Thoracic aorta (tissue), 2 donors: Measurements from ENCODE around the gene METTL21A. TPM values are rescaled to one million over a fixed set of nuclear protein-coding genes. Genes with fewer than 3 reads are reported as not detected.

Experiments
- ATAC-seq: fragments of 150-250 bp; one replicate; pipeline ENCODE4 v1.8.0; 2017; ENCODE audit warnings: low read depth; ENCODE audit not compliant: insufficient number of reproducible peaks, low FRiP score
- DNase-seq: peaks from one replicate; pipeline ENCODE4 v3.0.0-alpha.2; 2020; ENCODE audit warnings: low spot score
- H3K27ac ChIP-seq, 2 donors: fragments of 200-600 bp; sonication (generic); 1 replicate in 1 of 2; 2 replicates in 1 of 2; pipeline ENCODE4 v1.5.1; 2016; ENCODE audit warnings: mild to moderate bottlenecking in 2 of 2, moderate library complexity in 2 of 2
- H3K27me3 ChIP-seq: fragments of 200-600 bp; sonication (generic); replicated peaks from 2 replicates; pipeline ENCODE4 v1.6.0; 2016; ENCODE audit warnings: mild to moderate bottlenecking; ENCODE audit not compliant: insufficient read depth
- H3K36me3 ChIP-seq: fragments of 200-600 bp; sonication (generic); one replicate; pipeline ENCODE4 v1.5.1; 2016
- H3K4me1 ChIP-seq, 2 donors: fragments of 200-600 bp; sonication (generic); 1 replicate in 1 of 2; 2 replicates in 1 of 2; pipeline versions ENCODE4 v1.5.1 to v1.6.0; 2016; ENCODE audit warnings: low read depth in 2 of 2, mild to moderate bottlenecking in 1 of 2; ENCODE audit not compliant: control insufficient read depth in 1 of 2
- H3K4me3 ChIP-seq: fragments of 200-600 bp; sonication (generic); 2 replicates; pipeline ENCODE4 v1.5.1; 2016; ENCODE audit warnings: mild to moderate bottlenecking
- H3K9me3 ChIP-seq: fragments of 200-600 bp; sonication (generic); 2 replicates; pipeline ENCODE4 v1.5.1; 2016
- total RNA-seq, 2 donors: library from RNA; depleted of rRNA; stranded (reverse); fragments of >200 nt; gene quantifications; one replicate each; pipeline versions ENCODE4 v1.1.0 to v1.2.3, GENCODE V29; 2016
- TF ChIP-seq, protein P1 (sequence below): fragments of 200-600 bp; sonication (generic); IDR thresholded peaks from one replicate; pipeline ENCODE4 v1.5.1; 2019; ENCODE audit warnings: antibody characterized with exemption

The METTL21A gene
- total RNA-seq: 10 to 100 TPM in 1 of 2 donors, 1 to 10 TPM in 1; 3.5 to 33.7 TPM

DNA sequence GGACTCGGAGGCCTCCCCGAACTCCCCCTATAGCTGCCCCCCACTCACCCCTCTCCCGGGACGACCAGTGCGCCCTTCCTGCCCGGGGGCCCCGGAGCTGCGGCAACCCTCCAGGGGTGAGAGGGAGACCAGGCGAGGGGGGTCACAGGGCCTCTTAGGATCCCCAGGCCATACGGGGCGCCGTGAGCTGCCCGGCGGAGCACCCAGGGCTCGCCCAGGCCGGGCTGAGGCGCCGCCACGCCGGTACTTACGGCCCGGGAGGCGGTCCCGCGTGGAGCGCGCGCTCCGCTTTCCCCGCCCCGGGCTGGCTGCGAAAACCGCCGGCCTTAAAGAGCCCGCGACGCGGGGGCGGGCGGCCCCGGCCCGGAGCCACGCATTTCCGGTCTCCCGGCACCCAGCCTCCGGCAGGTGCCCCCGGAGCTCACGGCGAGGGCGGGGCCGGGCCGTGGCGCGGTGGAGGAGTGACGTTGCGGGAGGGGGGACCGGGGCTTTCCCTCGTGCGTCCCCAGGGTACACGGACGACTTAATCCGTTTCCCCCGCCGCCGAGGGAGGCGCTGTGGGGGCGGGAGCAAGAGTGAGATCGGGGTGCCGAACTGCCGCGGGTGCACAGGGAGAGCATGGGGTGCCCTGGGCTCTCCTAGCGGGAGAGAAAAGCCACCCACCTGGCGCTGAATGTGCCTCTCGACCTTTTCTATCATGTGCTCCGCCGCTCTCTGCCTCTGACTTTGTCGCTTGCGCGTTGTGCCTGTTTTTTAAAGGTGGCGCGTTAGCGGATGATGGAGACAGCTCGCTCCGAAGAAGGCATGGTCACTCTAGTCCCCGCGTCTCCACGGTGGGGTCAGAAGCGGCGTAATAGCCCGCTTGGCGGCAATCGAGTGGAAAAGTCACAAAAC is at the start of gene METTL21A:
TSS of gene METTL21A (minus strand) at position 381 of the 894 bp plus-strand sequence. CDS start 1,019 bp downstream, outside the sequence.
- H3K27me3 ChIP-seq: no peaks in the 10 kb centered on the region
- no peaks in the 10 kb centered on the region for H3K9me3 ChIP-seq
- TF ChIP-seq, protein P1, sequence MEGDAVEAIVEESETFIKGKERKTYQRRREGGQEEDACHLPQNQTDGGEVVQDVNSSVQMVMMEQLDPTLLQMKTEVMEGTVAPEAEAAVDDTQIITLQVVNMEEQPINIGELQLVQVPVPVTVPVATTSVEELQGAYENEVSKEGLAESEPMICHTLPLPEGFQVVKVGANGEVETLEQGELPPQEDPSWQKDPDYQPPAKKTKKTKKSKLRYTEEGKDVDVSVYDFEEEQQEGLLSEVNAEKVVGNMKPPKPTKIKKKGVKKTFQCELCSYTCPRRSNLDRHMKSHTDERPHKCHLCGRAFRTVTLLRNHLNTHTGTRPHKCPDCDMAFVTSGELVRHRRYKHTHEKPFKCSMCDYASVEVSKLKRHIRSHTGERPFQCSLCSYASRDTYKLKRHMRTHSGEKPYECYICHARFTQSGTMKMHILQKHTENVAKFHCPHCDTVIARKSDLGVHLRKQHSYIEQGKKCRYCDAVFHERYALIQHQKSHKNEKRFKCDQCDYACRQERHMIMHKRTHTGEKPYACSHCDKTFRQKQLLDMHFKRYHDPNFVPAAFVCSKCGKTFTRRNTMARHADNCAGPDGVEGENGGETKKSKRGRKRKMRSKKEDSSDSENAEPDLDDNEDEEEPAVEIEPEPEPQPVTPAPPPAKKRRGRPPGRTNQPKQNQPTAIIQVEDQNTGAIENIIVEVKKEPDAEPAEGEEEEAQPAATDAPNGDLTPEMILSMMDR: peak; percentile 38
- peak within 1 kb of the TSS; percentile 98 for H3K4me3 ChIP-seq
- peak within 1 kb of the TSS; percentile 86 to 91 for H3K27ac ChIP-seq
- H3K36me3 ChIP-seq: peaks cover 3% of the 10 kb centered on the region
- DNase-seq (peak; percentile 38), ATAC-seq (peak; percentile 66)
- H3K4me1 ChIP-seq: peaks cover 0 to 26% of the 10 kb centered on the region in 2 donors

DNA sequence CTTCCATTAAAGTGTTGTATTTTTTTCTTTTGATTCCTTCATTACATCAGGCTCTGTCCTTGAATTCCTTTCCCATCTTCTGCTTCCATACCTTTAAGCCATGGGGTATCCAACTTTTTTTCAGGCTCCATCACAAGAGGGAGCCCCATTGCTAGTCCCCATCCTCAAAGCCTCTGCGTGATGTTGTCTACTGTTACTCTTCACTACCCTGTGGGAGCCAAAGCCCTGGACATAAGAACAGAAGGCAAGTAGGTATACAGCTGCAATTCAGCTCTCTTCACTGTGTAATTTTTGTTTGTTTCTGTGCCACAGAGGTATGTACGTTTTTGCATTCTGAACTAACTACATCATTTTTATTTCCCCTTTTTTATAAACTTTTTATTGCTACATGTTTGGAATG is 49.6 kb upstream of the METTL21A start:
- no peaks in the 10 kb centered on the region for H3K9me3 ChIP-seq
- peaks cover 9 to 13% of the 10 kb centered on the region in 2 donors for H3K4me1 ChIP-seq
- TF ChIP-seq, protein P1: no peak
- ATAC-seq (no peak), DNase-seq (no peak)
- H3K36me3 ChIP-seq: no peaks in the 10 kb centered on the region
- no peak overlapping the region for H3K27ac ChIP-seq
- H3K4me3 ChIP-seq: no peak overlapping the region
- no peaks in the 10 kb centered on the region for H3K27me3 ChIP-seq

DNA sequence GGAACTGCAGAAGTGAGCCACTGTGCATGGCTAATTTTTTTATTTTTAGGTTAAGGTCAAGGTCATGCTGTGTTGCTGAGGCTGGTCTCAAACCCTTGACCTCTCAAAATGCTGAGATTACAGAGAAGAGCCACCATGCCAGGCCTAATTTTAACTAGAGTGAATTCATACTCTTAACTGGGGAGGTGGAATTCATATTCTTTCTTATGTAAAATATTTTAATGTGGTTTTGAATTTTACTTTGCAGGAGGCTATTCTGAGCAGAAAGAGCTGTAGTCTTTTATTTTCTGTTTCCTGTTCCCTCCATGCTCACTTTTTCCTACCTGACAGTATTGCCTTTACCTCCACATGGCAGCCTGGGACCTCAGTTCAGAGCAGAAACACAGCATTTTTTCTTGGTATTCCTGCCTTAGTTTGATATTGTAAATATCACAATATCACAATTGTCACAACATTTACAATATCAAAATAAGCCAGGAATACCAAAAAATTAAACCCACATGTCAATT is 49.1 kb upstream of the METTL21A start:
- Histone ChIP-seq H3K36me3 (no peaks in the 10 kb centered on the region), H3K9me3 (no peaks in the 10 kb centered on the region), H3K4me1 (peaks cover 9 to 13% of the 10 kb centered on the region in 2 donors), H3K27ac (no peak overlapping the region), H3K27me3 (no peaks in the 10 kb centered on the region), H3K4me3 (no peak overlapping the region)
- ATAC-seq (no peak), DNase-seq (no peak)
- TF ChIP-seq, protein P1: no peak

DNA sequence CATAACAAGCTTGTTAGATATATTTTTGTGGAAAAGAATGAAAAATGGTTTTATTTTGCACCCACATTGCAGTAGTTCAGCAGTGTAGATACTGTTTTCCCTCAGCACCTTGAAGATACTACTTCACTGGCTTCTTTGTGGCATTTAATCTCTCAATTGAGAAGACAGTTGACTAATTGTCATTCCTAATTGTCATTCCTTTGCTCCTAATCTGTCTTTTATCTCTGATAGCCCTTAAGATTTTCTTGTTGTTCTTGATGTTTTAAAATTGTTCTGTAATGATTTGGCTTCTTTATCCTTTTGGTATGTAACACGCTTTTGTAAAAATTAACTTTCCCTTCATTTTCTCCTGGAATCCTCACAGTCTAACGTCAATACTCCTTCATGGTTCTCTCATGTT is 48.2 kb upstream of the METTL21A start:
- peaks cover 9 to 13% of the 10 kb centered on the region in 2 donors for H3K4me1 ChIP-seq
- H3K9me3 ChIP-seq: no peaks in the 10 kb centered on the region
- H3K4me3 ChIP-seq: no peak overlapping the region
- no peak overlapping the region for H3K27ac ChIP-seq
- no peaks in the 10 kb centered on the region for H3K36me3 ChIP-seq
- DNase-seq: no peak
- TF ChIP-seq, protein P1: no peak
- no peaks in the 10 kb centered on the region for H3K27me3 ChIP-seq
- no peak for ATAC-seq

DNA sequence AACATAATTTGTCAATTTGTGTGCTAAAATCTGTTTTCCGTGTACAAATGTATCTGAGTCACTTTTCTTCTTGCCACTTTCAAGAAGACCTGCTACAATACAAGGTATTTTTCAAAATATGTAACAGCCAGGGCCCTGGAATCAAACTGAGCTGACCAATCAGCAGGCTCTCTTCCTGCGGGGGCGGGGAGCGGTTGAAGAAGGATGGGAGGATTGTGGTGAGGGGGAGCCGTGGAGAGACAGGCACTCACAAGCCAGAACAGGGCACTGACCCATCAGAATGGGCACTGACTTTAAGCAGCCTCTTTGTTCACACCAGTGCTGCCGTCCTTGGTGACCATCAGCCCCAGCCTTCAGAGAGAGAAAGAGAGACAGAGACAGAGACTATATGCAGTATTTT is 45.7 kb upstream of the METTL21A start:
- H3K4me1 ChIP-seq: peaks cover 0 to 2% of the 10 kb centered on the region in 2 donors
- H3K27me3 ChIP-seq: no peaks in the 10 kb centered on the region
- no peak for ATAC-seq
- no peak for DNase-seq
- H3K27ac ChIP-seq: no peak overlapping the region
- no peak overlapping the region for H3K4me3 ChIP-seq
- TF ChIP-seq, protein P1: no peak
- no peaks in the 10 kb centered on the region for H3K36me3 ChIP-seq
- H3K9me3 ChIP-seq: no peaks in the 10 kb centered on the region
